Stimulated activated CD8-positive, alpha-beta memory T cell treated with anti-CD3 and anti-CD28 coated beads, Interleukin-12 subunit alpha, Interleukin-12 subunit beta, amount 100 ng/mL, for 1 hour (primary cell): Measurements from ENCODE around the gene HS3ST6.
A peak's percentile ranks its signal among the peaks of the same experiment; 100 is the strongest.
"Not testable (repeated sequence)": the region's sequence is repeated elsewhere in the genome, so short reads cannot be mapped to it uniquely, and the experiment has no call there.

ENCODE experiments used
- DNase-seq: peaks from one replicate; pipeline ENCODE4 v3.0.0-alpha.2; 2020; ENCODE audit warnings: low read depth

HS3ST6 gene

GRCh38 chr16:1877804-1878203 lies 40.4 kb downstream of the HS3ST6 start:
- no peak for DNase-seq

- no peak for DNase-seq
Observed at GRCh38 chr16:1877089-1877488, 41.1 kb downstream of the HS3ST6 start.

DNA sequence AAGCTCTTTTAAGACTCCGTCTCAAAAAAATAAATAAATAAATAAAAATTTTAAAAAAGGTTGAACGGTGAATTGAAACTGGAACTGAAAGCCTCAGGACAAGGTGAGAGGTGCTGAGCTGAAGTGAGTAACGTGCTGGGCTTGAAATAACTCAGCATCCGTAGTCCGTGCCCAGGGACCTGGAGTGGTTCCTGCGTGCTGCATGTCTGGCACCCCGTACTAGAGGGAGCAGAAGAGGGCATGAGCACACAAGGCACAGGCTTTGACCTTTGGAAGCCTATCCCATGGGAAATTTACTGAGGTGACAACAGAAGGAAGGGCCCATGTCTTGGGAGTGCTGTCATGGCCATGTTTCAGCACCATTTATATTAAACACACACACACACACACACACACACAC lies 41.7 kb downstream of the HS3ST6 start:
- no peak for DNase-seq

GRCh38 chr16:1876066-1876465 lies 42.1 kb downstream of the HS3ST6 start:
- DNase-seq = not testable (repeated sequence)

GRCh38 chr16:1874854-1875253 lies 43.4 kb downstream of the HS3ST6 start:
- DNase-seq = no peak

GRCh38 chr16:1871974-1872635 lies 46.1 kb downstream of the HS3ST6 start, which contains the start of gene MEIOB:
Gene MEIOB, minus strand, starts transcription at chr16:1872164. Its CDS starts 3,989 bp downstream, at chr16:1868175.
- DNase-seq = peak; percentile 11

DNA sequence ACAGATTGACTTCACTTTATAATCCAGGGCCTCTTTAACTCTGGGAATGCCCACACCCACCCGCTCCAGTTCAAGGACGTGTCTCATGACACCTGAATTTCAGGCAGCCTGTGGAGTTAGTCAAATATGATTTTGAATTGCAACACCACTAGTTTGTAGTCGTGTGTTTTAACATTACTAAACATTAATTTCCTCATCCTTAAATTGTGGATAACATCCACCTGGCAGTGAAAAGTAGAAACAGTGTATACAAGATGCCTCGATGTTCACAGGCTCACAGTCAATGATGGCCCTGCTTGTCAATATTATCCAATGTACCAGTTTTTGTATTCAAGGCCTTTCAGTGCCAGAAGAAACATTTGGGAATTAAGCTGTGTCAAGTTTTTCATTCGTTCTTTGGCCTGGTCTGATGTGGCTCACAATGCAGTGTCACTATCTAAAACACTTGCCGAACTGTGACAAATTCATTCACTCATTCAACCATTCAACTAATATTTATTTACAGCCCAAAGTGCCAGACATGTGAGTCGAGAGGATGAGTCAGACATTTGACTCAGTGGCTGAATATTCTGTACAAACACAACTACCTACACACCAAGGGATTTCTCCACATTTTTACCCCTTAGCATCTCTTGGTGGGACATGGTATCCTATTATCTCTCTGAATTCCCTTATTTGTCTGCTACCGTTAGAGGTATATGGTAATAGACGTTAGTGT lies 47.7 kb downstream of the HS3ST6 start:
- no peak for DNase-seq

- DNase-seq = no peak
Observed at GRCh38 chr16:1865902-1866690, 52.1 kb downstream of the HS3ST6 start.

GRCh38 chr16:1863681-1864460 lies 54.3 kb downstream of the HS3ST6 start:
- no peak for DNase-seq

DNA sequence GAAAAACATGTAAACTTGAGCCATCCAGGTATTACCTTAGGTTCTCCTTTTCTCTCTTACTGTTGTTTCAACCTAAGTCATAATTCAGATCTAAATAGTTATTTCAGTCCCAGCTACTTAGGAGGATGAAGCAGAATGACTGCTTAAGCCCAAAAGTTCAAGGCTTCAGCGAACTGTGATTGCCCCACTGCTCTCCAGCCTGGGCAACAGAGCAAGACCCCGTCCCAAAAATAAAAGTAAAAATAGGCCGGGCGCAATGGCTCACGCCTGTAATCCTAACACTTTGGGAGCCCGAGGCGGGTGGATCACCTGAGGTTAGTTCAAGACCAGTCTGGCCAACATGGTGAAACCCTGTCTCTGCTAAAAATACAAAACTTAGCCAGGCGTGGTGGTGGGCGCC lies 55.8 kb downstream of the HS3ST6 start:
- no peak for DNase-seq

GRCh38 chr16:1861730-1862129 lies 56.5 kb downstream of the HS3ST6 start:
- no peak for DNase-seq
